Endothelial cell of umbilical vein (primary cell): Measurements from ENCODE around the gene ZDHHC14. TPM values are rescaled to one million over a fixed set of nuclear protein-coding genes. Genes with fewer than 3 reads are reported as not detected.

Source experiments
- BruUV-seq: library from RNA; stranded (reverse); fragments of 400-500 nt; replicated peaks from 2 replicates; lab custom pipeline; 2021; lab: Mats Ljungman, UMichigan
- CTCF ChIA-PET: fragments of 300-600, 350-600 bp; sonication (Branson Sonifier 250); formaldehyde crosslinking; loops from one replicate; lab custom pipeline; 2021; ENCODE audit warnings: antibody characterized with exemption, inconsistent platforms; lab: Charles Lee
- POLR2A ChIA-PET: fragments of 300-600, 350-600 bp; sonication (Branson Sonifier 250); formaldehyde crosslinking; loops from one replicate; lab custom pipeline; 2021; ENCODE audit warnings: antibody characterized with exemption, inconsistent platforms; lab: Charles Lee
- DNase-seq: peaks from one replicate; pipeline ENCODE4 v3.0.0-alpha.2; 2011; ENCODE audit warnings: low read depth, low spot score
- FAIRE-seq: peaks from 2 replicates; lab custom pipeline; 2011; peaks lifted over from hg19 to GRCh38; lab: Jason Lieb, UNC
- H2AFZ ChIP-seq: 2 replicates; pipeline ENCODE4 v1.6.0; 2012; ENCODE audit warnings: low read depth, low read length, control low read depth, inconsistent platforms
- H3K27ac ChIP-seq: 2 replicates; pipeline ENCODE4 v1.5.1; 2011; ENCODE audit warnings: low read depth, mild to moderate bottlenecking, control low read depth, low read length, moderate library complexity; ENCODE audit not compliant: insufficient read depth
- H3K27me3 ChIP-seq, 2 experiments: 2 replicates each; pipeline versions ENCODE4 v1.6.0 to v1.6.1; 2011; ENCODE audit warnings: low read length in 2 of 2, mixed read lengths in 1 of 2; ENCODE audit not compliant: control insufficient read depth in 2 of 2, insufficient read depth in 2 of 2
- H3K36me3 ChIP-seq, 2 experiments: 2 replicates in 1 of 2; 3 replicates in 1 of 2; pipeline ENCODE4 v1.5.1; 2011; ENCODE audit warnings: low read length in 2 of 2, mild to moderate bottlenecking in 1 of 2, moderate library complexity in 1 of 2; ENCODE audit not compliant: control insufficient read depth in 2 of 2, insufficient read depth in 2 of 2; ENCODE audit errors: extremely low read depth in 1 of 2
- H3K4me1 ChIP-seq: 3 replicates; pipeline ENCODE4 v1.5.1; 2011; ENCODE audit warnings: mild to moderate bottlenecking, low read length; ENCODE audit not compliant: control insufficient read depth, insufficient read depth; ENCODE audit errors: extremely low read depth
- H3K4me2 ChIP-seq: 2 replicates; pipeline ENCODE4 v1.6.1; 2011; ENCODE audit warnings: low read length, control low read depth, mixed read lengths; ENCODE audit not compliant: insufficient read depth
- H3K4me3 ChIP-seq, 3 experiments: fragments of 200-600 bp in 1 of 3; sonication (generic), shearing (Covaris generic) in 1 of 3; replicated peaks in 1 of 3; 2 replicates each; pipeline ENCODE4 v1.5.1; 2011 to 2016; ENCODE audit warnings: control low read depth in 3 of 3, low read length in 3 of 3, mild to moderate bottlenecking in 2 of 3, inconsistent platforms in 1 of 3, low read depth in 1 of 3, moderate library complexity in 1 of 3; ENCODE audit not compliant: insufficient read depth in 1 of 3
- H3K79me2 ChIP-seq: 2 replicates; pipeline ENCODE4 v1.6.0; 2012; ENCODE audit warnings: low read length, inconsistent platforms; ENCODE audit not compliant: control insufficient read depth, insufficient read depth
- H3K9ac ChIP-seq: replicated peaks from 2 replicates; pipeline ENCODE3; 2011; ENCODE audit warnings: low read length, control low read depth; ENCODE audit not compliant: insufficient read depth; ENCODE audit errors: extremely low read depth
- H3K9me1 ChIP-seq: replicated peaks from 3 replicates; pipeline ENCODE4 v1.6.0; 2011; ENCODE audit warnings: mild to moderate bottlenecking, low read length; ENCODE audit not compliant: control insufficient read depth, insufficient read depth; ENCODE audit errors: extremely low read depth
- H3K9me3 ChIP-seq: replicated peaks from 2 replicates; pipeline ENCODE4 v1.5.1; 2012; ENCODE audit warnings: low read length, inconsistent platforms; ENCODE audit not compliant: control insufficient read depth, insufficient read depth
- H4K20me1 ChIP-seq: replicated peaks from 2 replicates; pipeline ENCODE3; 2011; ENCODE audit warnings: mild to moderate bottlenecking, low read length; ENCODE audit not compliant: control insufficient read depth, insufficient read depth; ENCODE audit errors: extremely low read depth
- CTCF ChIP-seq, 2 donors: IDR thresholded peaks; 1 replicate in 1 of 2; 2 replicates in 1 of 2; pipeline ENCODE4 v1.5.1; 2011; ENCODE audit warnings: low read length in 2 of 2, mild to moderate bottlenecking in 2 of 2, moderate library complexity in 2 of 2, control low read depth in 1 of 2, inconsistent platforms in 1 of 2, low read depth in 1 of 2; ENCODE audit not compliant: insufficient read depth in 1 of 2; ENCODE audit errors: extremely low read depth in 1 of 2
- EZH2 ChIP-seq: IDR thresholded peaks from 2 replicates; pipeline ENCODE4 v1.6.1; 2012; ENCODE audit warnings: borderline replicate concordance, low read depth, mild to moderate bottlenecking, moderate library complexity, low read length, inconsistent platforms; ENCODE audit not compliant: severe bottlenecking
- FOS ChIP-seq: IDR thresholded peaks from 2 replicates; pipeline ENCODE4 v1.6.1; 2011; ENCODE audit warnings: mild to moderate bottlenecking, low read length, moderate library complexity, borderline replicate concordance; ENCODE audit not compliant: insufficient read depth
- GATA2 ChIP-seq: IDR thresholded peaks from 2 replicates; pipeline ENCODE4 v1.7.0; 2011; ENCODE audit warnings: low read depth, mild to moderate bottlenecking, moderate library complexity, mixed read lengths, low read length; ENCODE audit not compliant: insufficient read length, insufficient read depth
- JUN ChIP-seq: IDR thresholded peaks from 2 replicates; pipeline ENCODE4 v1.6.1; 2011; ENCODE audit warnings: borderline replicate concordance, low read depth; ENCODE audit not compliant: insufficient read length, insufficient read depth
- MAX ChIP-seq: IDR thresholded peaks from 2 replicates; pipeline ENCODE4 v1.6.1; 2011; ENCODE audit not compliant: insufficient read depth, insufficient read length
- MYC ChIP-seq: IDR thresholded peaks from one replicate; pipeline ENCODE4 v1.6.1; 2011; ENCODE audit warnings: mild to moderate bottlenecking, low read depth, low read length
- POLR2A ChIP-seq: IDR thresholded peaks from 2 replicates; pipeline ENCODE4 v1.6.1; 2012; ENCODE audit warnings: low read depth, mild to moderate bottlenecking, control low read depth, low read length
- POLR2AphosphoS5 ChIP-seq: IDR thresholded peaks from 2 replicates; pipeline ENCODE4 v1.6.1; 2012; ENCODE audit warnings: low read depth, mild to moderate bottlenecking, control low read depth, low read length, moderate library complexity; ENCODE audit not compliant: insufficient read depth
- dilution Hi-C: fragments of 300-500 bp; cut with MboI; formaldehyde crosslinking; loops from one replicate; pipeline ENCODE4 v1.15.0; 2019; ENCODE audit warnings: low sequenced_read_pairs; ENCODE audit not compliant: extremely low pct_ligation_motif_present
- intact Hi-C: fragments of 100-400 bp; cut with micrococcal nuclease; formaldehyde crosslinking; loops from one replicate; pipeline ENCODE4 v1.10.0; 2022
- polyA plus RNA-seq, 4 experiments: library from polyadenylated mRNA; depleted of rRNA in 3 of 4; stranded (reverse) in 3 of 4; unstranded in 1 of 4; fragments of >200 nt; gene quantifications; 2 replicates each; pipeline versions ENCODE4 v1.2.1 to v1.2.3, GENCODE V29; 2011 to 2012; ENCODE audit warnings: missing spikeins in 1 of 4
- total RNA-seq: library from RNA; stranded (reverse); gene quantifications from 2 replicates; pipeline ENCODE4 v1.2.3, GENCODE V29; 2021

The ZDHHC14 gene
- total and polyA plus RNA-seq, 2 donors (not counting 3 experiments of a cell fraction or from before 2014, with no cell fraction given), result 23.0 to 25.6 TPM

DNA sequence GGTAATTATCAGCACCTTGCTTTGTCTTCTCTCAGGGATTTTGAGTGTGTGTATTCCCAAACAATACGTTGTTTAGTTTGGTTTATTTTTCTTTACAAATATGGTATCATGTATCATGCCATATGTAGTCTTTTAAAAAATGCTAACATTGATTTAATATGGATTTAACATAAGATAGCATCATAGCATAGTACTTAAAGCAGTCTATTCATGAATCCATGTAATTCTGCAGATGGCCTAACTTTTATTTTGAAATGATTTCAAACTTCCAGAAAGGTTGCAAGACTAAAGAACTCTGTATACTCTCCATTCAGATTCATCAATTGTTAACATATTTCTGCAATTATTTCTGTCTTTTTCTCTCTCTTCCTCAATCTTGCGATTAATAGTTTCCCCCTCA, 7.9 kb downstream of the ZDHHC14 start:
- DNase-seq (no peak), FAIRE-seq (no peak)
- CTCF ChIA-PET, result no interaction called here
- Histone ChIP-seq H3K4me1 (peaks cover 4% of the 10 kb centered on the region), H3K27ac (no peak overlapping the region), H3K9me3 (no peaks in the 10 kb centered on the region), H3K4me3 (no peak overlapping the region), H3K79me2 (peaks cover 5% of the 10 kb centered on the region), H3K27me3 (no peaks in the 10 kb centered on the region), H3K36me3 (no peaks in the 10 kb centered on the region), H3K9me1 (no peaks in the 10 kb centered on the region), H3K9ac (no peak overlapping the region), H3K4me2 (no peak overlapping the region), H2AFZ (no peak overlapping the region), H4K20me1 (peaks cover 2% of the 10 kb centered on the region)
- intact Hi-C loops (no loop called here), dilution Hi-C loops (no loop called here)
- POLR2A ChIA-PET, result no interaction called here
- no peak for TF ChIP-seq POLR2AphosphoS5
- TF ChIP-seq CTCF (IDR thresholded peaks at IDR 0.05; ENCODE audit: extremely low read depth in 1 of 2, insufficient read depth in 1 of 2, low read depth in 1 of 2, low read length in 2 of 2), result no peak
- TF ChIP-seq EZH2, result no peak
- BruUV-seq, result no TSS peak

DNA sequence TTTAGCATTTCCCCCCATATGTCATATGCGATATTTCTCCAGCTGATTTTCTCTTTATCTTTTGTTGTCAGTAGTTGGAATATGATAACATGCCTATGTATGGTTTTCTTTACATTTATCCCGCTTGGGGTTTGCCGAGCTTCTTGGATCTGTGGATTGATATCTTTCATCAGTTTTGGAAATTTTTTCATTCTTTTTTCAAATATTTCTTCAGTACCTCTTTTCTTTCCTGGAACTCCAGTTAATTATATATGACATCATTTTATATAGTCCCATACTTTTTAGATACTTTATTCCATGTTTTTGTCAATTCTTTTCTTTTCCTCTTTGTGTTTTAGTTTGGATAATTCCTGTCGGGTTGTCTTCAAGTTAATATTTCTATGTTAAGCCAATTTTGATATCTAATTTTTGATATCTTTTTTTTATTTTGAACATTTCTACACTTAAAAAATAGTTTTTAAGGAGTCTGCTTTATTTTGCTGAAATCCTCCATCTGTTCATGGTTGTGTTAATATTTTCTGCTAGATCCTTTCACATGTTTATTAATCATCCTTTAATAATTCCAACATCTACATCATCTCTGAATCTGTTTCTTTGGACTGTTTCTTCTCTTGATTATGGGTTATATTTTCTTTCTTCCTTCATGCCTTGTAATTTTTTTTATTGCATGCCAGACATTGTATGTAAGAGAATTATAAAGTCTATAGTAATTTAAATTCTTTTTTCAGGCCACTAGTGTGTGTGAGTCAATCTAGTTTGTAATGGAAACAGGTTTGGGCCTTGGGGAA, 9.5 kb downstream of the ZDHHC14 start:
- TF ChIP-seq POLR2A, result no peak
- no peak for TF ChIP-seq JUN
- no peak for TF ChIP-seq CTCF (IDR thresholded peaks at IDR 0.05; ENCODE audit: extremely low read depth in 1 of 2, insufficient read depth in 1 of 2, low read depth in 1 of 2, low read length in 2 of 2)
- TF ChIP-seq FOS, result no peak
- TF ChIP-seq MYC, result no peak
- no peak for TF ChIP-seq EZH2
- TF ChIP-seq GATA2, result no peak
- no peak for TF ChIP-seq POLR2AphosphoS5
- TF ChIP-seq MAX, result no peak
- Histone ChIP-seq H3K4me2 (no peak overlapping the region), H3K9ac (no peak overlapping the region), H2AFZ (no peak overlapping the region), H3K27ac (no peak overlapping the region), H3K79me2 (peaks cover 2% of the 10 kb centered on the region), H3K9me1 (no peaks in the 10 kb centered on the region), H3K9me3 (no peaks in the 10 kb centered on the region), H4K20me1 (peaks cover 2% of the 10 kb centered on the region), H3K36me3 (no peaks in the 10 kb centered on the region), H3K27me3 (no peaks in the 10 kb centered on the region), H3K4me3 (no peak overlapping the region), H3K4me1 (no peaks in the 10 kb centered on the region)
- BruUV-seq, result no TSS peak
- POLR2A ChIA-PET, result no interaction called here
- DNase-seq, result no peak
- CTCF ChIA-PET, result no interaction called here
- no peak for FAIRE-seq
- intact Hi-C loops, result no loop called here
- dilution Hi-C loops, result no loop called here
